GM21390 (cell line): ENCODE data around the gene VAV2.

ENCODE experiments used
- ATAC-seq: cut with Tn5 transposase; IDR thresholded peaks from one replicate; pipeline ENCODE4 v1.9.1; 2021; ENCODE audit not compliant: unreplicated experiment

Gene VAV2

DNA sequence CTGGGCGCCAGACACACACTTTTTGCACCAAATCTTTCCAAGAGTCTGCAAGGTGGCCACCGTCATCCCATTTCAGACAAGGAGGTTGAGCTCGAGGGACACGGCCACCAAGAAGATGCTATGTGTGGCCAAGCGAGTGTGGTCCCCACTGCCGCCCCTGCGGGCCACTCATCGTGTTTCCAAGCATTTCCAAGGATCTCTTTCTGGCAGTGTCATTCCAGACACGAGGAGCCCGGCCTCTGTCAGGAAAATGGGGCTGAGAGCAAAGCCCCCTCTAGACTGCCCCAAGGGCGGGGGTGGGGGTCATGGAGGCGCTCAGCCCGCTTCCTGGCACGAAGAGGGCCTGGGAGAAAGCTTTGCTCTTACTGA lies 10.6 kb downstream of the VAV2 start:
- ATAC-seq = no peak

DNA sequence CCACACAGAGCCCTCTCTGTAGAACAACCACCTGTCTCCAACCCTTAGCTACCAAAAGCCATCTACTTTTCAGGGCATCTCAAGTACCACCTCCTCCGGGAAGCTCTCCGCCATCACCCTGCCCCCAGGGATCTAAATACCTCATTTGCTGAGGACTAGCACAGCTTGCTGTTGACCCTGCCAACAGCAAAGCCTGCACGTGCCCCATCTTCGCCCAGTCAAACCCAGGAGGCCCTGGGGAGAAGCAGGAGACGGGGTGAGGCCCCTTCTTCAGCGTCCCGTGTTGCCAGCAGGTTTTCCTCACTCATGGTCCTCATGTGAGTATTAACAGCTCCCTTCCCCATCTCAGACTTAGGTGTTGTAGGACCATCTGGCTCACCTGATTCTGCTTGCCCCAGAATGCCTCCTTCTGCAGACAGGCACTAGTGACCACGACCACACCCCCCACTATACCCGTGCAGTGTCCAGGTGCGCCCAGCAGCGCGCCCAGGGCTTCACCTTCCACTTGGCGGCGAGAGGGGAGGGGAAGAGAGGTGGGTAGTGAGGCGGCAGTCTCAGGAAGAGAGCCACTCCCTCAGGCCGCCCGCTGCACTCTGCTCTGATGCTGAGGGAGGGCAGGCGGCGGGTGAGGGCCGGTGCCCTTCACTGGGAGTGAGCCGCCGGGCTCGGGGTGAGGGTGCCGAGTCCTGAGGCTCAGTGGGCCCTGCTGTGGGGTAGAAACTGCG lies 11.1 kb downstream of the VAV2 start:
- ATAC-seq = no peak

DNA sequence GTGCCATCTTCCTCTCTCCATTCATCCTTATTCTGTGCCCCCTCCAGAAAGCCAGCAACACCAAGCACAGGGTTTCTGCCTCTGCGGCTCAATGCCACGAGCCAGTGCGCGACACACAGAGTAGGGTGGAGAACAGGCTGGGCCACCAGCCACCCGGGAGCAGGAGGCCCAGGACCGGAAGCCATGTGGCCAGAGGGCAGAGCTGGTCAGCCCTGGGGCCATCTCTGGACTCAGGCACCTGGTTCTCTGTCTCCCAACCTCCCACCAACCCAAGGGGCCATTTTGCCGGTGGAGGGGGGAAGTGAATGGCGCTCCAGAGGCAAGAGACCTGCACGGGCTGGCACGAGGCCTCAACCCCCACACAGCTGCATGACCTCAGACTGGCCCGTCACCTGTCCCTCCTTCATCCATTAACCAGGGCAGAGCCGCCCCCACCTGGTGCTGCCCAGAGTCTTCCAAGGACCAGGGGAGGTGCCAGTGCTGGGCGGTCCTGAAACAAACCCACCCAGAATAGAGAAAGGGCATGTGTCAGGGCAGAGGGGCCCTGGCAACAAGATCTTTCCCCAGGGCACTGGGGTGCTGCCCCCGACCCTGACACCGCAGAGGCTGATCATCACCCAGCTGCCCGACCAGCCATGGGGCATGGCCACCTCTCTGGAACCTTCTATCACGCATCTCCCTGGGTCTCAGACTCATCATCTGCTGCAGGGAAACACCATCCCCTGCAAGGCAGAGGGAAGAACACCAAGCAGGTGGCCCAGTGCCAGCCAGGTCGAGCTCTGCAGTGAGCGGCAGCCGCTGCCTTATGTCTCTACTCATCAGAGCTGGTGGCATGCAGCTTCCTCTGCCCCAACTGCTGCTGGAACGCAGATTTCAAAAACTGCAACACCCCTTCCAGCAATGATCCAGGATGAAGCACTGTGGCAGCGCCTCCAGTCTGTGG lies 11.9 kb downstream of the VAV2 start:
- ATAC-seq = no peak

DNA sequence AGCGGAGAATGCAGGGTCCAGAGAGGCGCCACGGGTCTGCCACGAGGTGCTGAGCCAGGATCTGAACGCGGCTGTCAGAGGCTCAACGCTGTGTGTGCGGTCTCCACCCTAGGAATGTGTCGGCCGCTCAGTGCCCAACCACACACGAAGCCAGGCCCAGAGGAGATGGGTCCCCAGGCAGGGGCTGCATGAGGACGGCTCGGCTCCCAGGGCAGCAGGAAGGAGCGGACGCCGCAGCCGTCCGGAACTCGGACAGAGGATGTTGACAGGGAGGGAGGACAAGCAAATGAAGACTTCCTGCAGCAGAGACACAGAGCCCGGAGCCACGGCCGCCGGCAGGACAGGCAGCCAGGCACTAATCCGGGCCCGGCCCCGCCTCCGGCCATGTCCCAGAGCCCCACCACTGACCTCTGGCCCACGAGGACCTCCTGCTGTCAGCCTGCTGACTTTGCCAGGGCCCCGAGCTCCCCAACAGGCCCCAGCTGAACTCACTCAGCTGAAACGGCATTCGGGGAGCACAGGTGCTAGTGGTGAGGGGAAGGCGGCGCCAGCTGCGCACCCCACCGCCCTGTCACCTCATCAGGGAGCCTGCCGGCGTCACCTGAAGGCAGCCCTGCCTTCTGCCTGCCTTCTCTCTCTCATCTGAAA lies 12.7 kb downstream of the VAV2 start:
- no peak for ATAC-seq

DNA sequence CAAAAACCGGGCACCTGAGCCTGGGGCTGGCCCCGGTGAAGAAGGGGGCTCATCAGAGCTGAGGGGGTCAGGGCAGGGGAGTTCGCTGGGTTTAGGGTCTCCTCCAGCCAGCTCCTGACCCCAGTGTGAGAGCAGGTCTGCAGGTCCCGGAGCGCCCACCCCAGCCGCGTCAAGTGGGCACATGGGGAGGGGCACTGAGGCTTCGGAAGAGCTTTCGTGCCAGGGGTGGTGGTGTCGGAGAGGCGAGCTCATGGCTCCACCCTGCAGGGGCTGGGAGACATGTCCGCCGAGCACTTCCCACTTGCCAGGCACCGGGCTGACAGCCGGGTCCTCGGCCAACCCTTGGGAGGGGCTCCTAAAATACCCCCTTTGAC lies 13.2 kb downstream of the VAV2 start:
- no peak for ATAC-seq

DNA sequence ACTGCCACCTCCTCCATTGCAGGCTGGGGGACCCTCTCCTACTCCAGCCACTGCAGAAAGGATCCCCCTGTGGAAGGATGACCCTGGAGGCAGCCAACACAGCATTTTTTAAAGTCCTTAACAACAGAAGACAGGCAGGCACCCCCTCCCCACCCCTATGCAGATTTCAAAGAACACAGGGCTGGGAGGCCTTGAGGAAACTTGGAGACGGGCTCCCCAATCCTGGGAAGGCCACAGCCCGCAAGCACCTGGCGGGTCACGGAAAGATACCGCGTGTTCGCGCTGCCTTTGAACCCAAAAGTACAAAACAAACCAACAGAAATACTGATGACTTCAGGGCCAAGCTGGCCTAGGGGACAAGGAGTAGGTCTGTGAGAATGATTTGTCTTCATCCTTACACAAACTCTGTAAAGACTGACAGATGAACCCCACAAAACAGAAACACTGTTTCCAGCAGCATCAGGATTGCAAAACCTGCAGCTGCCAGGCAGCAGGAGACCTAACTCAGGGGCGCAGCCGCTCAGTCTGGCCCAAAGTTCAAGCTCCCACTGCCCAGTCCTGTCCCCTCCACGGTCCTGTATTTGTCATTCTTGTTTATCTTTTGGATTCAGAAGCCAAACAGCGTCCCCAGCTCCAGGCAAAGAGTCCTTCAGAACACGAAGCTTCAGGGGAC lies 13.8 kb downstream of the VAV2 start:
- ATAC-seq = no peak

DNA sequence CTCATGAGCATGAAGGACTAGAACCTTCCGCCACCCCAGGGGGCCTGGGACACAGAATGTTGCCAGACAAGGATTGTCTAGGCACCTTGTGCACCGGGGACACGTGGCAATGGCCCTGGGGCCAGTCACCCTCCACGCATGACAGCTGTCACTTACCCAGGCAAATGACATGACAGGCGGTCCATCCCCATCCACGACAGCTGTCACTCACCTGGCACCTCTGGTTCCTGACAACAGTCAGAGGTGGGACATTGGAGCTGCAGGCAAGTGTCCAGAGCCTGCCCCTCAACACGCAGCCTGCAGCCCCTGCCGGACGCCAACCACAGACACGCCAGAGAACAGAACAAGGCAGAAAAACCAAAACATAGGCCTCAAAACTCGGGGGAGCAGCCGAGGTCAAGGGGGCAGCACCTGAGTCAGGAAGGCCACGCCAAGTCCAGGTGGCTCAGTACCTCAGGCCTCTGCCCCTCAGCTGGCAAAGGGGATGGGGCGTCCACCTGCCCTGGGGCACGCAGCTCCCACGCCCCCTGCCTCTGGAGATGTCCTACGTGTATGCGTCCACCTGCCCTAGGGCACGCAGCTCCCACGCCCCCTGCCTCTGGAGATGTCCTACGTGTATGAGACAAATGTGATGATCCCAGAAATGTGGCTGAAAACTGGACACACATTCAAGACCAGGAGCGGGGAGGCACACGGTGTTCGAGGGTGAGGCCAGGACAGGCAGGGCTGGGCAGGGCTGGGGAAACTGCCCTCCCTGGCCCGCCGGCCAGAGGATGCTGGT lies 14.5 kb downstream of the VAV2 start:
- ATAC-seq = no peak

DNA sequence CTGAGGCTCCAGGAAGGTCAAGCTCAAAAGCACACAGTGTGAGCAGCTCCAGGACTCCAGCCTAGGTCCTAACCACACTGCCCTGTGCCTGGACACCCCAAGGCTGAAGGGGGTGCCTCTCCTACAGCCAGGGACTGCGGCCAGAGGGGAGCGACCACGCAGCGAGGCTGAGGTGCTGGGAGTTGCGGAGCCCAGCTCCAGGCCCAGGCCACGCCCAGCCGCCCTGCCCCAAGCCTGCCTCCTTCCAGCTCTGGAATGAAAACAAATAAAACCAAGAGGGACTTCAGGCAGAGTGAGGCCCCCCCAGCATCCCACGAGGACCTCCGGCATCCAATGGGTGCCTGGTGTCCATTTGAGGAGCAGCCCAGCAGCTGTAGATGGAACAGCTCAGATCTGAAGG lies 15.2 kb downstream of the VAV2 start:
- ATAC-seq = no peak

DNA sequence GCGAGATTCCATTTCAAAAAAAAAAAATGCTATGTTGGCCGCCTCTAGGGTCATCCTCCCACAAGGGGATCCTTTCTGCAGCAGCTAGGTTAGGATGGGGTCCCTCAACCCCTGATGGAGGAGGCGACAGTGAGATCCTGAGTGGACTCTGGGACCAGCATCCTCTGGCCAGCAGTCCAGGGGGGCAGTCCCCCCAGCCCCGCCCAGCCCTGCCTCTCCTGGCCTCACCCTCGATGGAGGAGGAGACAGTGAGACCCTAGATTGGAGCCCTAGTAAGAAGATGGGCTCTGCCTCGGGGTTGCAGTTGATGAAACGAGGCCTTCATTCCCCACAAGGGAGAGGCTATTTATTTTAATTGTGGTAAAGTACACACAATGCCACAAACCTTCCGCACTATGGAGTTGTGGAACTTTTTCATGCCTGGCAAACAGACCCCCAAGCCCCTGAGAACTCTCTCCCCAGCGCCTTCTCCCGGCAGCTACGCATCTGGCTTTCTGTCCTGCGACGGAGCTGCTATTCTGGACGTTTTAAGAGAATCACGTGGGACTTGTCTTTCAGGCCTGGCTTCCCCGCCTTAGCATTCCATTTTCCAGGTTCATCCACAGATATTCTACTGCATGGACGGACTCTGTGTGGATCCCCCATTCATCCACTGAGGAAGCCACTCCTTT lies 15.8 kb downstream of the VAV2 start:
- no peak for ATAC-seq

DNA sequence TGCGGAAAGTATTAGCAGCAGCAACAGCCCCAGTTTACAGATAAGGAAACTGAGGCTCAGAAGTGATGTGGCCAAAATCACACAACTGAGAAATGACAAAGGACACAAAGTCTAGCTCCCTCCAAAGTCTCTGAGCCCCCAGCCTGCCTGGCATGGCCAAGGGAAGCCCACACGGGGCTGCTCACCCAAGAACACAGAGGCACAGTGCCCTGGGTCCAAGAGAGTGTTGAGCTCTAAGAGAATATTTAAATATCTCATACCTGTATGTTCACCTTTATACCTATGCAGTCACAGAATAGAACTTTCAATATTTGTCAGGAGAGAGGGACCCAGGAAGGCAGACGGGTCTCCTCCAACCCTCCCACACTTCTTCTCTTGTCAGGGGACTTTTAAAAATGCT lies 16.6 kb downstream of the VAV2 start:
- ATAC-seq = no peak

DNA sequence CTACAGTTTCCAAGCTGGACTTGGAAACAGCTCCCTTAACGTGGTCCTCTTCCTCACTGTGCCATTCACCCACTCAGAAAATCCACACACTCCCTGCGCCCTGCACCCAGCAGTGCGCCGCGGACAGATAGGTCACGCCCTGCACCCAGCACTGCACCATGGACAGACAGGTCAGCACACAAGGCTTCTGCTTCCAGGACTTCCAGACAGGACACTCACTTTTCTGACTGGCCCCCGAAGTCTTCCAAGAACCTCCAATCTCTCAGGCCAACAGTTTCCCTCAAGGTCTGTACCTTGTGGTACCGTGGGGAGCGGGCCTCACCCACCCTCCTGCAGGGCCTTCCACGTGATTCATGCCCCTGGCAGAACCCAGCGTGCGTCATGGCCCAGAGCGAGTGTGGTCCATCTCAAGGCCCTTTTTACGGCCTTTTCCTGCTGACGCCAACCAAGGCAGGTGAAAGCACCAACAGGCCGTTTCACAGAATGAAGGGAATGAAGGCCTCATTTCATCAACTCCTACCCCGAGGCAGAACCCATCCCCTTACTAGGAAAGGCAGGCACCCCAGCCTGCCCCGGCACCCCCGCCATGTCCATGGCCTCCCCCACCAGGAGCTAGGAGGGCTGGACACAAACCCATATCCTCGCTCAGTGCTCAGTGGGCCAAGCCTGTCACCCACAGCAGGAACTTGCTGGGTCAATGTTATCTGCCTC lies 17.3 kb downstream of the VAV2 start:
- no peak for ATAC-seq

DNA sequence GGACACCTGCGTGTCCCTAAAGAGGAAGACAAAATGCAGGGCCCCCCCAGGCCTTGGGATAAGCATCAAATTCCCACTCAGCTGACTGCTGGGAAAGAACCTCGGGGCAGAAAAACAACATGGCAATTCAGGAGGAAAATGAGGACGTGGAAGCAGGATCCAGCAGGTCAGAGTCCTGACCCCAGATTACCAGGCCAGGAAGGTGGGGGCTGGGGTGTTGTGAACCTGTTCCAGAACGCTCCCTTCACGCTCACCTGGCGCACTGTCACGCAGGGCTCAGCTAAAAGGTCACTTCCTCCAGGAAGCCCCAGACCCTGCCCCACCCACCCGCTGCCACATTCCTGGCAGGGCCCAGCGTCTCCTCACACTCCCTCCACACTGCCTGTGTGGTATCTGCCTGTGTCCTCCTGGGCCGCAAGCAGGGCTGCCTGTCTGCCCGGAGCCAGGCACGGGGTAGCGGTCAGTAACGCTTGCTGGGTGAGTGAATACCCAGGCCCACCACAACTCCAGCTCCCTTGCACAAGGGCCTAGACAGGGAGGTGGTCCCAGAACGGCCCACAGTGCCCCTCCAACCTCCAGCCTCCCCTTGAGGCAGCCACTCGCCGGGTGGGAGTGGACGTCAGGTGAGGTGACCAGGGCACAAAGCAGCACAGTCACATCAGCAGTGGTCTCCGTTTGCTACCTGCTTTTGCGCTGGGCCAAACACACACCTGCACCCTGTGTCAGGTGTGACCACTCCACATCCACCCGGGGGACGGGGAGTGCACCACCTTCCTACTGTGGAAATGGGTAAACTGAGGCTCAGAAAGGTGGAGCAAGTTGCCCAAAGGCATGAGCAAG lies 18.1 kb downstream of the VAV2 start:
- no peak for ATAC-seq

DNA sequence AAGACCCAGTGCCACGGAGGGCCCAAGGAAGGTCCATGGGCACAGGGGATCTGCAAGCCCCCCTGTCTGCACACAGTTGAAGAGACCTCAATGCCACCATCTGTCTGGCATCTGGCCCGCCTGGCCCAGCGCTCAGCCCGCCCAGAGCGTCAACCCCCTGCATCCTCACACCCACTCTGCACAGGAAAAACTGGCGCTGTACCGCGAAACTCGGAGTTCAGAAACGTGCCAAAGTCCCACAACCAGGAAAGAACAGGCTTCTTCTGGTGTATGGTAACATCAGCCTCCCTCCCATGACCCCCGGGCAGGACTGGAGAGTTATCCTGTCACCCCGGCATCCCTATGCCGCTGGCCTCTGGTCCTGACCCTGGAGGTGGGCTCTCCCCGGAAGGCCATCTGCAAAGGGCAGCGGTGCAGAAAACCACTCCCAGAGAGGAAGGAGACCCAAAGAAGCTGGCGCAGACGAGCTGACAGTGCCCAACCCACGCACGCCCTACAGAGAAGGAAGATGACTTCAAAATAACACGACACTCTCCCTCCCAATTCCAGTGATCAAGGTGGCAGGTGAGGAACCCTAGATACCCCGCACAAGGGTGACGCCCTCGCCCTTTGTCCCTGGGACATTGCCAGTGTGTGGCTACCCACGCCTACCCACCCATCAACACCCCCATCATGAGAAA lies 18.9 kb downstream of the VAV2 start:
- no peak for ATAC-seq

DNA sequence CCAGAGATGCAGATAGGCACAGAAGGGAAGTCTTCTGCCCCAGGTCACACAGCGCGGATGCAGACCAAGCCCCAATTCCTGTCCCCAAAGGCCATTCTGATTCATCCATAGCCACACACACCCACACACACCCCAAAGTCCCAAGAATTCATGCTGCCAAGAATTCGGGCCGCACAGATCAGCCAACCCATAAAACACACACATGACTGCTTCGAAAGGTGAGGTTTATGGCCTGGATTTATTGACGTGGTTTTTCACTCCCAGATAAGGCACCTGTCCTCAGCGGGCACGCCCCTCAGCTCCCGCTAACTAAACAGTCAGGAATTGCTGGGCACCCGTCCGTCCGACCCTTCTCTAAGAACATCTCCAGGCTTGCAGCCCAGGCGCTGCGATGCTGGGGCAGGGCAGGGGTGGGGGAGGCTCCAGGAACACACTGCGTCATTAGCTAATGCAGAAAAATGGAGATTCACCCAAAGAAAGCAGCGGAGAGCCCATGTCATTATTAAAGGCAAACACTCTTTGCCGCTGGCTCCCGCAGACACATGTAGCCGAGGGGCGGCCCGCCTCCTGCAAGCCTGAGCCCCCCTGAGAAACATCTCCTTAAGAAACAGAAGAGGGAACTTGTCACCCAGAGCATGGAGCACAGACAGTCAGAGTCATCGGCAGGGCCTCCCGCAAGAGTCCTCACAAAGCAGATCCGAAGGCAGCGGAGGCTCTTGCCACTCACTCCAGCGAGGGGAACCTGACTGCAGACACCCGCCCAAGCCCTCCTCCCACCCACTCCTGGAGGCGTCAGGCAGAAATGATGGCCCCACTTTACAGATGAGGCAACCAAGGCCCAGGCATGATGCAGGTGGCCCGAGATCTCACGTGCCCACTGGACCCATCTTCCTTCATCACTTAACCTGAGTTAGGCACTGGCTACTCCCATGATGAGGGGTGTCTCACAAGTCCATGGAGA lies 19.9 kb downstream of the VAV2 start:
- ATAC-seq = no peak

DNA sequence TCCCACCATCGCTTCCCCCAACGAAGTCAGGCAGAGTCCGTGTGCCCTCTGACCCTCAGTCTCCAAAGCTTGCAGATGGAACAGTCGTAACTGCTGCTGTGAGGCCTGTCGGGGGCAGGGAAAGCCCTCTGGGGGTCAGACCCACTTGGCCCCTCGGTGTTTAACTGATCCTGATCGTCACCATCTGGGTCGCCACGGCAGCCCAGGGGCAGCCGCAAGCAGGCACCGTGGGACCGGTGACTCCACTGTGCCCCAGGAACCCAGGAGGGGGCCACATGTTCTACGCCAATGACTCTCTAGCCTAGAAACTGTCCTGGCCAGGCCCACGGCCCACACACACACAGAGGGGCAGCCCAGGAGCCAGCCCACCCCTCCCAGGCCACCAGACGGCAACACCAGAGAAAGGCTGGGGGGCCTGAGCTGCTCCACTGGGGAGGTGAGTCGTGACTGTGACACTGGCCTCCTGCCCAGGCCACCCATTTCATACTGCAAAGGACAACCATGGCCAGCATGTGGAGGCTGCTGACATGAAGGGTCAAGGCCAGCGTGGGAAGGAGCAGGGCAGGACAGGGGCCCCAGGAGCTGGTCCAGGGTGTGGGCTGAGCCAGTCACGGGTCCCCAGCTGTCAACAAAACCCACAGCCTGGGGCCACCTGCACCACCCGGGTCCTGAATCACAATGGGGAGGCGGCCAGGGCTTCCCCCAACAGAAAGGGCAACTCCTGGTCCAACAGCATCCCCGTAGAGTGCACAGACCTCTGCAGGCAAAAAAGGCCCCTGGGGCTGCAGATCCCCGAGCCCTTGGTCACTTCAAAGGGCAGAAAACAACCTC lies 20.8 kb downstream of the VAV2 start:
- ATAC-seq = no peak

DNA sequence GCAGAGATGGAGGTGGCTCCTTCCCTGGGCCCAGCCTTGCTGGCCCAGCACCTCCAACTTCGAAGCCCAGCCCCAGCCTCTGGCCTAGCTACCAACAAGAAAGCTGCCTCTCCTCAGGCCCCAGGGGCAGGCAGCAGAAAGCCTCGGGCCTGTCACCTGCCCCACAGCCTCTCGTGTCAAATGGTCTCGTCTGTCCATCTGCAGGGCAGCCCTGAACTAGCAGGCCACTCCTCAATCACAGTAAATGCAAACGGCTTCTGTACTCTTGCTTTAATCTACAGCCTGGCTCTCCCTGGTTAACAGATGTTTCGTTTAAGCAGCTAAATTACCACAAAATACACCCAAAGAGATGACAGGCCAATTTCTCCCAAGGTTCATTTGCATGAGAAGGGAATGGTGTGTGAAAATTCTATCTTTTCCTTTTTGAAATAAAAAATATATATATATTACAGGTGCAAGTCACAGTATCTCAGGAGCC lies 21.5 kb downstream of the VAV2 start:
- no peak for ATAC-seq
